ENCODE data around the gene RPGR.

The RPGR gene

DNA sequence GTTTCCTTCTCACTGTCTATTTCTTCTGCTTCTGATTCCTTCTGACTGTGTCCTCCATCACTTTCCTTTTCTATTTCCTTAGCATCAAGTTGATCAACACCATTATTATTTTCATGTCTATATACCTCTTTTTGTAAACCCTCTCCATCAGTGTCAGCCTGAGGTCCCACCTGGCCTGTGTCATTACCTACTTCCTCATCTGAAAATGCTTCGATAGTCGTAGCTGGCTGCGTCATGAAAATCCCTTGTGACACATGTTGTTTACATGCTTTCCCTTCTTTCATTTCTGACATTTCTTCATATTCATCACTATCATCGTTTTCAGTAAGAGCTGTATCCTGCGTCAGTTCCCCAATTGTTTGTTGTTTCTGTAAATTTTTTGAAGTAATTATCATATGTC, 39.6 kb downstream of the RPGR start:
- WGBS, 2 experiments, result 92 to 98% methylated on average over 3 to 4 of the region's 5 CpGs
- Histone ChIP-seq H3K27ac (ENCODE audit: insufficient read depth, low read depth, low read length, poor library complexity, severe bottlenecking) (no peak overlapping the region), H3K4me1 (ENCODE audit: control insufficient read depth, insufficient read depth, low read length) (no peaks in the 10 kb centered on the region), H3K36me3 (ENCODE audit: control insufficient read depth, insufficient read depth, low read length) (no peaks in the 10 kb centered on the region), H3K9me3 (ENCODE audit: control insufficient read depth, low read length) (no peaks in the 10 kb centered on the region), H3K27me3 (ENCODE audit: control insufficient read depth, insufficient read depth, low read length, poor library complexity, severe bottlenecking) (no peaks in the 10 kb centered on the region), H3K4me3 (ENCODE audit: insufficient read depth, low read depth, low read length) (no peak overlapping the region)

DNA sequence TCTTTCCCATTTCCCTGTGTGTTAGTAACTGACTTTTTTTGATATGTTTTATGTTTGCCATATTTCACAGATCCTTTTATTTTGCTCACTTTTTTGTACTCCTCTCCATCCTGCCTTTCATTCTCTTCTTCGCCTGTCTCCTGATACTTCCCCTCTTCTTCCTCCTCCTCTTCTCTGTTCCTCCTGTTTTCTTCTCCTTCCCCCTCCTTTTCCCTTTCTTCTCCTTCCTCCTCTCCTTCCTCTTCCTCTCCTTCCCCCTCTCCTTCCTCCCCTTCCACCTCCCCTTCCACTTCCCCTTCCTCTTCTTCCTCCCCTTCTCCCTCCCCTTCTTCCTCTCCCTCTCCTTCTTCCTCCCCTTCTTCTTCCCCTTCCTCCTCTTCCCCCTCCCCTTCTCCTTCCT, 41.7 kb downstream of the RPGR start:
- 95 to 97% methylated on average over 1 of the region's 1 CpG for WGBS, 2 experiments
- H3K9me3 ChIP-seq (ENCODE audit: control insufficient read depth, low read length), result no peaks in the 10 kb centered on the region
- no peak overlapping the region for H3K27ac ChIP-seq (ENCODE audit: insufficient read depth, low read depth, low read length, poor library complexity, severe bottlenecking)
- H3K36me3 ChIP-seq (ENCODE audit: control insufficient read depth, insufficient read depth, low read length), result no peaks in the 10 kb centered on the region
- H3K4me1 ChIP-seq (ENCODE audit: control insufficient read depth, insufficient read depth, low read length), result no peaks in the 10 kb centered on the region
- H3K4me3 ChIP-seq (ENCODE audit: insufficient read depth, low read depth, low read length), result no peak overlapping the region
- no peaks in the 10 kb centered on the region for H3K27me3 ChIP-seq (ENCODE audit: control insufficient read depth, insufficient read depth, low read length, poor library complexity, severe bottlenecking)

DNA sequence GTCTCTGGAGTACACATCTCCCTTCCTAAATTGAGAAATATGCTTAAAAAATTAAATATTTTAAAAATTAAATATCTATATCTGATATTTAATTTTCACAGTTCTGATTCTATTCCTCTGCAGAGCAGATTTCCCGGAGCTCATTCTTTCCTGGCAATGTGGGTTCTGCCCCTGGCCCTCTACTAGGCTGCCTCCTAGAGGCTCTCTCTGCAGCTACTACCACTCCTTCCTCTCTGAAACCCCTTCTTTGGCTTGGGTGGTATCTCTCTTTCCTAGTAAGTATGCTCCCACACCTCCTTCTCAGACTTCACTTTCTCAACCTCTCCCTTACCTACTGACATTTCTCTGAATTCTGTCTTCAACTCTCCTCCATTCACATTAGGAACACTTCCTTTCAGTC, 45.3 kb downstream of the RPGR start:
- Histone ChIP-seq H3K4me1 (ENCODE audit: control insufficient read depth, insufficient read depth, low read length) (no peaks in the 10 kb centered on the region), H3K27me3 (ENCODE audit: control insufficient read depth, insufficient read depth, low read length, poor library complexity, severe bottlenecking) (no peaks in the 10 kb centered on the region), H3K4me3 (ENCODE audit: insufficient read depth, low read depth, low read length) (no peak overlapping the region), H3K36me3 (ENCODE audit: control insufficient read depth, insufficient read depth, low read length) (no peaks in the 10 kb centered on the region), H3K9me3 (ENCODE audit: control insufficient read depth, low read length) (no peaks in the 10 kb centered on the region), H3K27ac (ENCODE audit: insufficient read depth, low read depth, low read length, poor library complexity, severe bottlenecking) (no peak overlapping the region)
- 76 to 100% methylated on average over 1 of the region's 1 CpG for WGBS, 2 experiments

DNA sequence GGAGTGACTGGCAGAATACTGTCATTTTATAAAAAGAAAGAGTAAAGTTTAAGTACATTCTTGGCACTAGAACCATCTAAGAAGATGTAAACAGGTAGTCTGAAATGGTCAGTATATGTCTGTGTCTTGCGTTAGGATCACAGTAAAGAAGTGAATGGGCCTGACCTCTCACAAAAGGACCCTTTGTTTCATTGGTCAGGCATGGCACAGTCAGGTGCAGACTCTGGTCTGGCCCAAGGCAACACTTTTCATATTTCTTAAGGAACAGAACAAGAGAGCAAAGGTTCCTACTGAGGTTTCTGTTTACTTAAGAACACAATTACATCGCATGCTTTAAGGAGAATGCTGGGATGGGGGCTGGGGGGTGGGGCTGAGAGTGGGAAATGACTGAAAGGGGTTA, 48.1 kb downstream of the RPGR start:
- no peaks in the 10 kb centered on the region for H3K27me3 ChIP-seq (ENCODE audit: control insufficient read depth, insufficient read depth, low read length, poor library complexity, severe bottlenecking)
- no peaks in the 10 kb centered on the region for H3K36me3 ChIP-seq (ENCODE audit: control insufficient read depth, insufficient read depth, low read length)
- no peaks in the 10 kb centered on the region for H3K4me1 ChIP-seq (ENCODE audit: control insufficient read depth, insufficient read depth, low read length)
- H3K4me3 ChIP-seq (ENCODE audit: insufficient read depth, low read depth, low read length), result no peak overlapping the region
- 32 to 40% methylated on average over 1 to 2 of the region's 2 CpGs for WGBS, 2 experiments
- H3K27ac ChIP-seq (ENCODE audit: insufficient read depth, low read depth, low read length, poor library complexity, severe bottlenecking), result no peak overlapping the region
- no peaks in the 10 kb centered on the region for H3K9me3 ChIP-seq (ENCODE audit: control insufficient read depth, low read length)

DNA sequence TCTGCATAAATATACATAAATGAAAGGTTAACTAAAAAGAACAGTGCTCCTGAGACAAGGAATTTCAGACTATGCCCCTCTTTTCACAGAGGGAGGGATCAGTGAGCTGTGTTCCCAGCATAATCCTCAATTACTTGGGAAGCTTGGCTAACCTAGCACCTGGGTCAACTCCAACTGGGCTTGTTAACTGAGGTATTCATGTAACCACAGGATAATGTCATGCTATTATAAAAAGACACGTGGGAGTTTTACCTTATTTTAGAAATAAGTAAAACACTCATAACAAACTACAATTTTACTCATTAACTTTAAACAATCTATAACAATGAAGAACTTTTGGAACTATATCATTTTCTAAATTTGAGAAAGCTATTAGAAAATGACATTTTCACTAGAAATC, 48.6 kb downstream of the RPGR start:
- Histone ChIP-seq H3K9me3 (ENCODE audit: control insufficient read depth, low read length) (no peaks in the 10 kb centered on the region), H3K27me3 (ENCODE audit: control insufficient read depth, insufficient read depth, low read length, poor library complexity, severe bottlenecking) (no peaks in the 10 kb centered on the region), H3K4me3 (ENCODE audit: insufficient read depth, low read depth, low read length) (no peak overlapping the region), H3K4me1 (ENCODE audit: control insufficient read depth, insufficient read depth, low read length) (no peaks in the 10 kb centered on the region), H3K36me3 (ENCODE audit: control insufficient read depth, insufficient read depth, low read length) (no peaks in the 10 kb centered on the region), H3K27ac (ENCODE audit: insufficient read depth, low read depth, low read length, poor library complexity, severe bottlenecking) (no peak overlapping the region)
- no CpG with 5 or more reads among the region's 1 CpG for WGBS, 2 experiments

DNA sequence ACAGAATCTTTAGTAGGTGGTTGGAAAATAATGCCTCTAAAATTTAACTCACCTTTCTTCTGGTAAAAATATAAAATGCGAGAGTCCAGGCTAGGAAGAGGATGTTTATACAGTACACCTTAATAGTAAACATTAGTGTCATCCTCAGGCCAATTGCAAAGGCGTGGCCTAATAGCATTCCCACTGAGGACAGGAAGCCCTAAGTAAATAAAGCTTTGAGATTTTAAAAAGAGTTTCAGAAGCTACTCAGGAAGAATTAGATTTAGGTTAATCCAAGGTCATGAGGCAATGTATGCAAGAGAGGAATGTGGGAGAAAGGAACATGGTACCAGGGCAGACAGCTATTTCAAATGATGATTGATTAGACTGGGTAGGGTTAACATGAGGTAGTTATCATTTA, 49.5 kb downstream of the RPGR start:
- H3K27ac ChIP-seq (ENCODE audit: insufficient read depth, low read depth, low read length, poor library complexity, severe bottlenecking), result no peak overlapping the region
- 90 to 100% methylated on average over 1 of the region's 2 CpGs for WGBS, 2 experiments
- H3K27me3 ChIP-seq (ENCODE audit: control insufficient read depth, insufficient read depth, low read length, poor library complexity, severe bottlenecking), result no peaks in the 10 kb centered on the region
- no peaks in the 10 kb centered on the region for H3K4me1 ChIP-seq (ENCODE audit: control insufficient read depth, insufficient read depth, low read length)
- no peak overlapping the region for H3K4me3 ChIP-seq (ENCODE audit: insufficient read depth, low read depth, low read length)
- no peaks in the 10 kb centered on the region for H3K9me3 ChIP-seq (ENCODE audit: control insufficient read depth, low read length)
- H3K36me3 ChIP-seq (ENCODE audit: control insufficient read depth, insufficient read depth, low read length), result no peaks in the 10 kb centered on the region

DNA sequence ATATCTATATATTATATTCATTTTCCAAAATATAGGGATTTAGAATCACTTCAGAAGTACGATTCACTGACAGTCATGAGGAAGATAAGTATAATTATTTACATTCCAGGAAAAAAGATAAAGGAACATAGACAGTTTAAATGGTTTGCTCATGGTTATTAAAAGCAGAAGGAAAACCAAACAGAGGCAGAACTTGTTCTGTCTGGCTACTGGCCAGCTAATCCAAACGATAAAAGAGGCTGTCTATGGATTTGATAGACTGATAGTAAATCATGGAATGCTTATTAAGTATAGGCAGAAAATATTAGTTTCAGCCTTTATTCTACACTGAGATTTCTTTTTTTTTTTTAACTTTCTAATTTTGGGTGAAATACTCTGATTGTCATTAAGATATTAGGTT, 50.2 kb downstream of the RPGR start:
- H3K4me3 ChIP-seq (ENCODE audit: insufficient read depth, low read depth, low read length), result no peak overlapping the region
- WGBS, 2 experiments, result 86 to 91% methylated on average over 1 of the region's 2 CpGs
- no peaks in the 10 kb centered on the region for H3K27me3 ChIP-seq (ENCODE audit: control insufficient read depth, insufficient read depth, low read length, poor library complexity, severe bottlenecking)
- H3K9me3 ChIP-seq (ENCODE audit: control insufficient read depth, low read length), result no peaks in the 10 kb centered on the region
- H3K36me3 ChIP-seq (ENCODE audit: control insufficient read depth, insufficient read depth, low read length), result no peaks in the 10 kb centered on the region
- H3K4me1 ChIP-seq (ENCODE audit: control insufficient read depth, insufficient read depth, low read length), result no peaks in the 10 kb centered on the region
- H3K27ac ChIP-seq (ENCODE audit: insufficient read depth, low read depth, low read length, poor library complexity, severe bottlenecking), result no peak overlapping the region

DNA sequence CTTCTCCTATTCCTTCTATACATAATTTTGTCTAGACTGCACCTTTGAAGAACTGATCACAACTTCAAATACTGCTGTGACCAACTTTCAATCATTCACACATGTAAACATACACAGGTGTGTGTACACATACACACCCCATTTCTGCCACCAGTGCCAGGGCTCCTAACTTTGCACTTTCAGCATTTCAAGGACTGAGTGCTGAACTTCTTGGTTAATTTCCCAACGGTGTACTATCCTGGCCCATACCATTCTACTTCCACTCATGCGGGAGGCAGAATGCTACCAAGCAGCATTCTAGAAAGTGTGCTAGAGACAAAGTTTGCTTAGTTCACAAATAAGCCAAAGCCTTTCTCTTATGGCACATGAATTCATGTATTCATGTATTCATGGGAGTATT, 51.2 kb downstream of the RPGR start:
- Histone ChIP-seq H3K27ac (ENCODE audit: insufficient read depth, low read depth, low read length, poor library complexity, severe bottlenecking) (no peak overlapping the region), H3K4me1 (ENCODE audit: control insufficient read depth, insufficient read depth, low read length) (no peaks in the 10 kb centered on the region), H3K4me3 (ENCODE audit: insufficient read depth, low read depth, low read length) (no peak overlapping the region), H3K27me3 (ENCODE audit: control insufficient read depth, insufficient read depth, low read length, poor library complexity, severe bottlenecking) (no peaks in the 10 kb centered on the region), H3K36me3 (ENCODE audit: control insufficient read depth, insufficient read depth, low read length) (no peaks in the 10 kb centered on the region), H3K9me3 (ENCODE audit: control insufficient read depth, low read length) (no peaks in the 10 kb centered on the region)
- WGBS, 2 experiments, result 91 to 100% methylated on average over 1 to 2 of the region's 2 CpGs

DNA sequence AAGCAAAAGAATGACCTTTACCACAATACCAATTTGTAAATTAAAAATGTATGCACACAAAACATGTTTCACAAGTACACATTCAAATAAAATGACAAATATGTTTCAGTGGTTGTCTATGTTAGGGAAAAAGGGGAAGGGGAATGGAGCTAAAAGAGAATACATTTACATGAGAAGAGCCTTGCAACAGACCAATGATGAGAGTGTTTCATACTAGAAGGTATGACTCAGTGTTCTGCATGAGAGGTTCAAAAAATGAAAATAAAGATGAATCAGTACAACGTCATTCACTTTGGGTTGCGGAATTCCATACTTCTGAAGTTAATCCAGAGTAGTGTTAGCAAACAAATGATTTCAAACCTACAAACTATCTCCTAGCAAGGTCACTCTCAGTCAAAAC, 51.7 kb downstream of the RPGR start:
- H3K4me1 ChIP-seq (ENCODE audit: control insufficient read depth, insufficient read depth, low read length), result no peaks in the 10 kb centered on the region
- no peaks in the 10 kb centered on the region for H3K9me3 ChIP-seq (ENCODE audit: control insufficient read depth, low read length)
- no peaks in the 10 kb centered on the region for H3K36me3 ChIP-seq (ENCODE audit: control insufficient read depth, insufficient read depth, low read length)
- no peaks in the 10 kb centered on the region for H3K27me3 ChIP-seq (ENCODE audit: control insufficient read depth, insufficient read depth, low read length, poor library complexity, severe bottlenecking)
- WGBS, 2 experiments, result 80 to 84% methylated on average over 1 to 2 of the region's 2 CpGs
- H3K4me3 ChIP-seq (ENCODE audit: insufficient read depth, low read depth, low read length), result no peak overlapping the region
- no peak overlapping the region for H3K27ac ChIP-seq (ENCODE audit: insufficient read depth, low read depth, low read length, poor library complexity, severe bottlenecking)

DNA sequence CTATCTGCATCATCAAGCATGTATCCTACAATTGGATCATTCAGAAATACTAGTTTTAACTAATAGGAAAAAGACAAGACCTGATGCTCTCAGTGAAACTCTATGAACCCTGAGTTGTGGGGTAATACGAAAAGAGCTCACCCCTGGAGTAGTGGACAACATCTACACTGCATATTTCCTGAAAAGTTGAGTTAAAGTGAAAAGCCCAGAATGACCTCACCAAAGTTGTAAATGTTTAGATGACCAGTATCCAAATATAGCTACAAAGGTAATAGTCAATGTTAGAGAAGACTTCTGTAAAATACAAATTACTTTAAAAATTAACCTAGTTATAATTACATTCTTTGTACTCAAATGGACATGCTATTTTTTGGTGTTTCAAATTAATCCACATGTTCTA, 53.9 kb downstream of the RPGR start:
- H3K36me3 ChIP-seq (ENCODE audit: control insufficient read depth, insufficient read depth, low read length), result no peaks in the 10 kb centered on the region
- no peak overlapping the region for H3K27ac ChIP-seq (ENCODE audit: insufficient read depth, low read depth, low read length, poor library complexity, severe bottlenecking)
- no peak overlapping the region for H3K4me3 ChIP-seq (ENCODE audit: insufficient read depth, low read depth, low read length)
- no peaks in the 10 kb centered on the region for H3K27me3 ChIP-seq (ENCODE audit: control insufficient read depth, insufficient read depth, low read length, poor library complexity, severe bottlenecking)
- no peaks in the 10 kb centered on the region for H3K9me3 ChIP-seq (ENCODE audit: control insufficient read depth, low read length)
- WGBS, 2 experiments, result 100% methylated on average over 1 of the region's 1 CpG; no CpG with 5 or more reads in 1 of the 2 experiments
- H3K4me1 ChIP-seq (ENCODE audit: control insufficient read depth, insufficient read depth, low read length), result no peaks in the 10 kb centered on the region

DNA sequence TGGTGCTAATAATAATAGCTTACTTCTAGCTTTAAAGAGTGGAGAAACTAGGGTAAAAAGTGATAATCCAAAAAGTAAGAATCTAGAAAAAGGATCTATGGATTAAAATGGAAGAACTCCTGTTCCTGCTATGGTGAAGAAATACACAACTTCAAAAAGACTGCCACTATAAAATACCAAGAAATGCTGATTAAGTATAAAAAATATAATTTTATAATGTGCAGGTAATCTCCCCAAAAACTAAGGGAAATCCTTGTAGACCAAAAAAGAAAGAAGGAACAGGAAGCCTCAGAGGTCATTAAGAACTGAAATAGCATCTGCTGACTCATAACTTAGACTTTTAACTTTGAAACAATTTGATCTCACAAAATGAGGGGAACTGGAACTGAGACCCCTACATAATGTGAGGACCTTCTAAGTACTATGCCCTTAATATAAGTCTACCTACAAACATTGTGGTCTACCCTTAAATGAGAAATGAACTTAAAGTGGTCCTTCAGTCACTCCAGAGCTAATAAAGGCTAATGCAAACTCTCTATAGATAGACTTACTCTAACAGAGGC, 56.1 kb downstream of the RPGR start:
- Histone ChIP-seq H3K4me3 (ENCODE audit: insufficient read depth, low read depth, low read length) (no peak overlapping the region), H3K27ac (ENCODE audit: insufficient read depth, low read depth, low read length, poor library complexity, severe bottlenecking) (no peak overlapping the region), H3K9me3 (ENCODE audit: control insufficient read depth, low read length) (no peaks in the 10 kb centered on the region), H3K36me3 (ENCODE audit: control insufficient read depth, insufficient read depth, low read length) (no peaks in the 10 kb centered on the region), H3K4me1 (ENCODE audit: control insufficient read depth, insufficient read depth, low read length) (no peaks in the 10 kb centered on the region), H3K27me3 (ENCODE audit: control insufficient read depth, insufficient read depth, low read length, poor library complexity, severe bottlenecking) (no peaks in the 10 kb centered on the region)

Measured in ectodermal cell (in vitro differentiated cells).